ENCODE measurements around the gene PABPC1L.

Gene PABPC1L

DNA sequence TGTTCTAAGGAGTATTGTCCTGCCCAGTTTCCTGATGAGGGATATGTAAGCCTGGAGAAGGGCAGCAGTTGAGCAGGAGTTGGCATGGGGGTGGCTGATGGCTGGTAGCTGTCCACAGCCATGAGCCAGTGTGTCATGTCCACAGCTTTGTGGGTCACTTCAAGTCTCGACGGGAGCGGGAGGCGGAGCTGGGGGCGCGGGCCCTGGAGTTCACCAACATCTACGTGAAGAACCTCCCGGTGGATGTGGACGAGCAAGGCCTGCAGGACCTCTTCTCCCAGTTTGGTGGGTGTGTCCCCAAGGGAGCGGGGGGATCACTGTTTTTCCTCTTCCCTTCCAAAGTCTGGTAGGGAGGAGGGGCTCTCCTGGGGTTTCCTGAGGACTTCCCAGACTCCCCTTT is 8.9 kb downstream of the PABPC1L start:
- Histone ChIP-seq H3K36me3 (ENCODE audit: low read length) (0 out of 2 replicates have a peak, but pooled peaks cover 5% of the 10 kb centered on the region), H3K9me2 (replicated peaks; ENCODE audit: insufficient read depth, low read length) (no peaks in the 10 kb centered on the region), H3K4me3 (ENCODE audit: insufficient read depth, low read length, poor library complexity, severe bottlenecking) (no peak overlapping the region), H2AFZ (ENCODE audit: low read depth, low read length, severe bottlenecking) (no peak overlapping the region), H3K9me3 (ENCODE audit: insufficient read depth, low read length) (no peaks in the 10 kb centered on the region), H3K79me2 (ENCODE audit: insufficient read depth, low read length) (no peaks in the 10 kb centered on the region), H3K4me2 (ENCODE audit: low read depth, low read length, poor library complexity, severe bottlenecking) (no peak overlapping the region), H3F3A (ENCODE audit: insufficient read depth) (no peaks in the 10 kb centered on the region), H4K20me1 (ENCODE audit: low read depth, low read length) (no peaks in the 10 kb centered on the region), H3K27me3 (ENCODE audit: low read length) (no peaks in the 10 kb centered on the region), H3K27ac (ENCODE audit: low read depth, low read length) (no peak overlapping the region), H3K9ac (ENCODE audit: low read length) (no peak overlapping the region)
- TF ChIP-seq CTCF (IDR thresholded peaks at IDR 0.05; ENCODE audit: insufficient read depth, low read length, poor library complexity, severe bottlenecking) (no peak), EZH2phosphoT487 (conservative IDR thresholded peaks at IDR 0.05; ENCODE audit: low read length) (no peak)

GRCh38 chr20:44921447-44921846 is 11.6 kb downstream of the PABPC1L start:
- Histone ChIP-seq H3K79me2 (ENCODE audit: insufficient read depth, low read length) (no peaks in the 10 kb centered on the region), H3K4me2 (ENCODE audit: low read depth, low read length, poor library complexity, severe bottlenecking) (no peak overlapping the region), H2AFZ (ENCODE audit: low read depth, low read length, severe bottlenecking) (no peak overlapping the region), H3K27ac (ENCODE audit: low read depth, low read length) (no peak overlapping the region), H4K20me1 (ENCODE audit: low read depth, low read length) (no peaks in the 10 kb centered on the region), H3K27me3 (ENCODE audit: low read length) (no peaks in the 10 kb centered on the region), H3F3A (ENCODE audit: insufficient read depth) (no peaks in the 10 kb centered on the region), H3K36me3 (ENCODE audit: low read length) (0 out of 2 replicates have a peak, but pooled peaks cover 5% of the 10 kb centered on the region), H3K9me3 (ENCODE audit: insufficient read depth, low read length) (no peaks in the 10 kb centered on the region), H3K9me2 (replicated peaks; ENCODE audit: insufficient read depth, low read length) (no peaks in the 10 kb centered on the region), H3K4me3 (ENCODE audit: insufficient read depth, low read length, poor library complexity, severe bottlenecking) (no peak overlapping the region), H3K9ac (ENCODE audit: low read length) (no peak overlapping the region)
- TF ChIP-seq EZH2phosphoT487 (conservative IDR thresholded peaks at IDR 0.05; ENCODE audit: low read length) (no peak), CTCF (IDR thresholded peaks at IDR 0.05; ENCODE audit: insufficient read depth, low read length, poor library complexity, severe bottlenecking) (no peak)

- Histone ChIP-seq H3K4me2 (ENCODE audit: low read depth, low read length, poor library complexity, severe bottlenecking) (no peak overlapping the region), H3K9ac (ENCODE audit: low read length) (no peak overlapping the region), H3K9me2 (replicated peaks; ENCODE audit: insufficient read depth, low read length) (no peaks in the 10 kb centered on the region), H3K9me3 (ENCODE audit: insufficient read depth, low read length) (no peaks in the 10 kb centered on the region), H3K4me3 (ENCODE audit: insufficient read depth, low read length, poor library complexity, severe bottlenecking) (no peak overlapping the region), H3F3A (ENCODE audit: insufficient read depth) (no peaks in the 10 kb centered on the region), H4K20me1 (ENCODE audit: low read depth, low read length) (no peaks in the 10 kb centered on the region), H3K27ac (ENCODE audit: low read depth, low read length) (no peak overlapping the region), H2AFZ (ENCODE audit: low read depth, low read length, severe bottlenecking) (no peak overlapping the region), H3K27me3 (ENCODE audit: low read length) (no peaks in the 10 kb centered on the region), H3K79me2 (ENCODE audit: insufficient read depth, low read length) (no peaks in the 10 kb centered on the region), H3K36me3 (ENCODE audit: low read length) (no peaks in the 10 kb centered on the region)
- TF ChIP-seq EZH2phosphoT487 (conservative IDR thresholded peaks at IDR 0.05; ENCODE audit: low read length) (no peak), CTCF (IDR thresholded peaks at IDR 0.05; ENCODE audit: insufficient read depth, low read length, poor library complexity, severe bottlenecking) (no peak)
Measured at GRCh38 chr20:44924541-44924940, 14.7 kb downstream of the PABPC1L start.
